ENCODE results near the gene AKNAD1.
"Not testable (repeated sequence)": the region's sequence is repeated elsewhere in the genome, so short reads cannot be mapped to it uniquely, and the experiment has no call there.

The AKNAD1 gene

GRCh38 chr1:108829498-108829916, 27.4 kb downstream of the AKNAD1 start:
- DNase-seq: no peak

- DNase-seq: peak; percentile 67 to 69
Measured at GRCh38 chr1:108828074-108828961, 28.6 kb downstream of the AKNAD1 start.

GRCh38 chr1:108826081-108826635, 30.7 kb downstream of the AKNAD1 start:
- no peak for DNase-seq

- no peak for DNase-seq
Measured at GRCh38 chr1:108824051-108824450, 32.8 kb downstream of the AKNAD1 start.

- no peak for DNase-seq
Measured at GRCh38 chr1:108823632-108824031, 33.3 kb downstream of the AKNAD1 start.

GRCh38 chr1:108819878-108820277, 37.0 kb downstream of the AKNAD1 start:
- no peak for DNase-seq

- no peak for DNase-seq
Measured at GRCh38 chr1:108817811-108818210, 39.1 kb downstream of the AKNAD1 start.

- no peak for DNase-seq
Measured at GRCh38 chr1:108817016-108817415, 39.9 kb downstream of the AKNAD1 start.

GRCh38 chr1:108816049-108816893, 40.6 kb downstream of the AKNAD1 start:
- DNase-seq: no peak

GRCh38 chr1:108815566-108815965, 41.3 kb downstream of the AKNAD1 start:
- no peak for DNase-seq

- no peak for DNase-seq
Measured at GRCh38 chr1:108814343-108815125, 42.4 kb downstream of the AKNAD1 start.

GRCh38 chr1:108813326-108813725, 43.6 kb downstream of the AKNAD1 start:
- no peak for DNase-seq

- DNase-seq: no peak
Measured at GRCh38 chr1:108811611-108812010, 45.3 kb downstream of the AKNAD1 start.

GRCh38 chr1:108808438-108808837, 48.5 kb downstream of the AKNAD1 start:
- DNase-seq: no peak

GRCh38 chr1:108803548-108803947, 53.3 kb downstream of the AKNAD1 start:
- no peak for DNase-seq

GRCh38 chr1:108801101-108801500, 55.8 kb downstream of the AKNAD1 start:
- DNase-seq: no peak

GRCh38 chr1:108799001-108799400, 57.9 kb downstream of the AKNAD1 start:
- no peak for DNase-seq

GRCh38 chr1:108792420-108792819, 64.5 kb downstream of the AKNAD1 start:
- DNase-seq: no peak

- no peak for DNase-seq
Measured at GRCh38 chr1:108791790-108792189, 65.1 kb downstream of the AKNAD1 start.

- no peak for DNase-seq
Measured at GRCh38 chr1:108785880-108786279, 71.0 kb downstream of the AKNAD1 start.

GRCh38 chr1:108785264-108785663, 71.6 kb downstream of the AKNAD1 start:
- no peak for DNase-seq

- DNase-seq: not testable (repeated sequence)
Measured at GRCh38 chr1:108781575-108781944, 75.3 kb downstream of the AKNAD1 start.
